BE2C (cell line): ENCODE data around the gene SPI1.
A peak's percentile ranks its signal among the peaks of the same experiment; 100 is the strongest.

Experiments used
- DNase-seq: peaks from one replicate; pipeline ENCODE4 v3.0.0-alpha.2; 2020
- H3K27me3 ChIP-seq: fragments of 250-450 bp; sonication (Bioruptor Pico); 2 replicates; pipeline ENCODE4 v1.5.1; 2020; ENCODE audit warnings: mild to moderate bottlenecking
- H3K36me3 ChIP-seq: fragments of 250-450 bp; sonication (Bioruptor Pico); 2 replicates; pipeline ENCODE4 v1.5.1; 2020; ENCODE audit warnings: mild to moderate bottlenecking
- H3K4me1 ChIP-seq: fragments of 250-450 bp; sonication (Bioruptor Pico); 2 replicates; pipeline ENCODE4 v1.5.1; 2020
- H3K4me3 ChIP-seq: 2 replicates; pipeline ENCODE4 v1.5.1; 2011; ENCODE audit warnings: low read depth, low read length
- H3K9me3 ChIP-seq: fragments of 250-450 bp; sonication (Bioruptor Pico); 2 replicates; pipeline ENCODE4 v1.5.1; 2020
- TF ChIP-seq, protein P1 (sequence below): IDR thresholded peaks from 2 replicates; pipeline ENCODE4 v1.5.1; 2012; ENCODE audit warnings: mild to moderate bottlenecking, low read depth, low read length

The SPI1 gene

GRCh38 chr11:47407746-47408590 is 29.6 kb upstream of the SPI1 start, which contains the start of gene SLC39A13:
Gene SLC39A13, plus strand, starts transcription at chr11:47408590. Its CDS starts 1,505 bp downstream, at chr11:47410095.
- peak; percentile 91 for DNase-seq
- TF ChIP-seq, protein P1, sequence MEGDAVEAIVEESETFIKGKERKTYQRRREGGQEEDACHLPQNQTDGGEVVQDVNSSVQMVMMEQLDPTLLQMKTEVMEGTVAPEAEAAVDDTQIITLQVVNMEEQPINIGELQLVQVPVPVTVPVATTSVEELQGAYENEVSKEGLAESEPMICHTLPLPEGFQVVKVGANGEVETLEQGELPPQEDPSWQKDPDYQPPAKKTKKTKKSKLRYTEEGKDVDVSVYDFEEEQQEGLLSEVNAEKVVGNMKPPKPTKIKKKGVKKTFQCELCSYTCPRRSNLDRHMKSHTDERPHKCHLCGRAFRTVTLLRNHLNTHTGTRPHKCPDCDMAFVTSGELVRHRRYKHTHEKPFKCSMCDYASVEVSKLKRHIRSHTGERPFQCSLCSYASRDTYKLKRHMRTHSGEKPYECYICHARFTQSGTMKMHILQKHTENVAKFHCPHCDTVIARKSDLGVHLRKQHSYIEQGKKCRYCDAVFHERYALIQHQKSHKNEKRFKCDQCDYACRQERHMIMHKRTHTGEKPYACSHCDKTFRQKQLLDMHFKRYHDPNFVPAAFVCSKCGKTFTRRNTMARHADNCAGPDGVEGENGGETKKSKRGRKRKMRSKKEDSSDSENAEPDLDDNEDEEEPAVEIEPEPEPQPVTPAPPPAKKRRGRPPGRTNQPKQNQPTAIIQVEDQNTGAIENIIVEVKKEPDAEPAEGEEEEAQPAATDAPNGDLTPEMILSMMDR: peak; percentile 45
- no peaks in the 10 kb centered on the region for H3K9me3 ChIP-seq
- peaks cover 2% of the 10 kb centered on the region; the same call in 1 of the 2 replicates for H3K36me3 ChIP-seq
- H3K4me1 ChIP-seq: no peaks in the 10 kb centered on the region
- H3K4me3 ChIP-seq: peak within 1 kb of the TSS; percentile 74
- H3K27me3 ChIP-seq: no peaks in the 10 kb centered on the region

- no peaks in the 10 kb centered on the region for H3K9me3 ChIP-seq
- H3K4me1 ChIP-seq: no peaks in the 10 kb centered on the region
- TF ChIP-seq, protein P1: no peak
- no peaks in the 10 kb centered on the region for H3K27me3 ChIP-seq
- H3K36me3 ChIP-seq: peaks cover 2% of the 10 kb centered on the region; the same call in 1 of the 2 replicates
- peak overlapping the region; percentile 65 for H3K4me3 ChIP-seq
- no peak for DNase-seq
Measured at GRCh38 chr11:47406896-47407745, 28.8 kb upstream of the SPI1 start.

GRCh38 chr11:47403571-47403970 is 25.2 kb upstream of the SPI1 start:
- no peak for DNase-seq
- Histone ChIP-seq H3K27me3 (no peaks in the 10 kb centered on the region), H3K4me1 (peaks cover 5% of the 10 kb centered on the region; the same call in 1 of the 2 replicates), H3K4me3 (no peak overlapping the region), H3K36me3 (no peaks in the 10 kb centered on the region), H3K9me3 (no peaks in the 10 kb centered on the region)
- TF ChIP-seq, protein P1: no peak

DNA sequence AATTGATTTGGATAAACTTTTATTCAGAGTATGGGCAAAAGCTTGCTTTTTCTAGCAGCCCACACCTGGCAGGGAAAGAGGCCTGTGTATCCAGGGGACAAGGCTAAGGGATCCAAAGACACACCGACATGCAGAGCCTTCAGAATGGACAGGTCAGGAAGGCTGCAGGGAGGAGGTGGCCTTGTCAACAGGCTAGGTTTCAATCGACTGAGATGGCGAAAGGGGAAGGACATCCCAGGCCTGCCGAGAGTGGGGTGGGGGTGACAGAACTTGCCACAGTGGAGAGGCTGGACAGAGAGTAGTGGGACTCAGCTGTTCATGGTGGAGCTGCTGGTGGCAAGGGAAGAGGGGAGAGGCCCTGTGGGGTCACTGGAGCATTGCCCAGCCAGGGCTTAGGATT is 24.8 kb upstream of the SPI1 start:
- Histone ChIP-seq H3K4me1 (peaks cover 5% of the 10 kb centered on the region; the same call in 1 of the 2 replicates), H3K4me3 (no peak overlapping the region), H3K36me3 (no peaks in the 10 kb centered on the region), H3K9me3 (no peaks in the 10 kb centered on the region), H3K27me3 (no peaks in the 10 kb centered on the region)
- TF ChIP-seq, protein P1: no peak
- DNase-seq: no peak

DNA sequence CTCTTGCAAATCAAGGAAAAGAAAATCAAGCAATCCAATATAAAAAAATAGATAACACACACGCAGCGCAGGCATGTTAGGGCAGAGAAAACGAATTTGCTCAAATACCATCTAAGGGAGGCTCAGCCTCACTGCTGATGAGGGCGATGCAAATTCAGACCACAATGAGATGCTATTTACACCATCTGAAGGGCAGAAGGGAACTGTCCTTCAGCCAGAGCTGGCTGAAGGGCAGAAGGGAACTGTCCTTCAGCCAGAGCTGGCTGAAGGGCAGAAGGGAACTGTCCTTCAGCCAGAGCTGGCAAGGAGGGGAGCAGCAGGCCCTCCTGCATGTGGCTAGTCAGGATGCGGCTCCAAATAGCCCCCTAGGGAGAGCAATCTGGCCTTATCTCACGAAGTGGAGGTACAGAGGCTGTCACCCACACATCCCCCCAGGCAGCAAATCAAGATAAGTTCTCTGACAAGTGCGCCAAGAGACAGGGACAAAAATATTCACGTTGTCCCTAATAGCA is 22.5 kb upstream of the SPI1 start:
- peaks cover 5% of the 10 kb centered on the region; the same call in 1 of the 2 replicates for H3K4me1 ChIP-seq
- H3K9me3 ChIP-seq: no peaks in the 10 kb centered on the region
- DNase-seq: peak; percentile 62
- H3K4me3 ChIP-seq: peak overlapping the region; percentile 44
- TF ChIP-seq, protein P1: no peak
- no peaks in the 10 kb centered on the region for H3K36me3 ChIP-seq
- no peaks in the 10 kb centered on the region for H3K27me3 ChIP-seq
